H1 (cell line): ENCODE measurements around the gene LRRC23. TPM values are rescaled to one million over a fixed set of nuclear protein-coding genes. Genes with fewer than 3 reads are reported as not detected.

Source experiments
- CTCF ChIA-PET: fragments of 300-600 bp; sonication (Branson Sonifier 250); formaldehyde crosslinking; loops from one replicate; lab custom pipeline; 2021; ENCODE audit not compliant: partially characterized antibody; lab: Charles Lee
- POLR2A ChIA-PET: fragments of 300-600 bp; sonication (Branson Sonifier 250); formaldehyde crosslinking; loops from one replicate; lab custom pipeline; 2021; ENCODE audit warnings: inconsistent platforms; ENCODE audit not compliant: partially characterized antibody; lab: Charles Lee
- DNase-seq, 2 experiments: peaks; one replicate each; pipeline versions ENCODE4 v3.0.0 to v3.0.0-alpha.2; 2010 to 2022; ENCODE audit warnings: low spot score in 2 of 2, low read depth in 1 of 2, mixed read lengths in 1 of 2
- FAIRE-seq: peaks from 2 replicates; lab custom pipeline; 2011; peaks lifted over from hg19 to GRCh38; lab: Jason Lieb, UNC
- H2AFZ ChIP-seq: 2 replicates; pipeline ENCODE4 v1.8.1; 2012; ENCODE audit warnings: low read length, inconsistent platforms
- H2AK5ac ChIP-seq: 2 replicates; pipeline ENCODE4 v1.6.1; 2013; ENCODE audit warnings: low read depth, low read length
- H2BK120ac ChIP-seq: replicated peaks from 2 replicates; pipeline ENCODE3; 2013; ENCODE audit warnings: low read depth, low read length, inconsistent platforms
- H2BK12ac ChIP-seq: 2 replicates; pipeline ENCODE4 v1.6.1; 2013; ENCODE audit warnings: low read depth, low read length
- H2BK15ac ChIP-seq: 2 replicates; pipeline ENCODE4 v1.6.1; 2013; ENCODE audit warnings: low read length
- H2BK20ac ChIP-seq: 2 replicates; pipeline ENCODE4 v1.6.1; 2013; ENCODE audit warnings: low read length
- H2BK5ac ChIP-seq: 2 replicates; pipeline ENCODE4 v1.6.1; 2013; ENCODE audit warnings: low read depth, low read length
- H3K14ac ChIP-seq: 2 replicates; pipeline ENCODE4 v1.6.1; 2013; ENCODE audit warnings: inconsistent platforms; ENCODE audit not compliant: insufficient read length
- H3K18ac ChIP-seq: 2 replicates; pipeline ENCODE4 v1.6.1; 2013; ENCODE audit warnings: low read length; ENCODE audit errors: extremely low read depth
- H3K23ac ChIP-seq: 2 replicates; pipeline ENCODE4 v1.6.1; 2013; ENCODE audit warnings: inconsistent platforms; ENCODE audit not compliant: insufficient read length
- H3K23me2 ChIP-seq: 2 replicates; pipeline ENCODE4 v1.6.1; 2013; ENCODE audit warnings: low read depth, low read length
- H3K27ac ChIP-seq: 2 replicates; pipeline ENCODE4 v1.6.1; 2011; ENCODE audit warnings: low read depth, low read length, inconsistent platforms
- H3K27me3 ChIP-seq, 4 experiments: replicated peaks in 1 of 4; 1 replicate in 1 of 4; 2 replicates in 3 of 4; pipeline versions ENCODE4 v1.6.1 to v1.8.1; 2011 to 2013; ENCODE audit warnings: low read length in 3 of 4, mild to moderate bottlenecking in 3 of 4, inconsistent platforms in 2 of 4, mixed read lengths in 2 of 4, moderate library complexity in 1 of 4; ENCODE audit not compliant: control insufficient read depth in 3 of 4, insufficient read depth in 3 of 4; ENCODE audit errors: extremely low read depth in 1 of 4
- H3K36me3 ChIP-seq, 4 experiments: 2 replicates each; pipeline versions ENCODE4 v1.6.1 to v1.8.1; 2011 to 2013; ENCODE audit warnings: mild to moderate bottlenecking in 4 of 4, low read length in 3 of 4, moderate library complexity in 2 of 4, control low read depth in 1 of 4, inconsistent platforms in 1 of 4; ENCODE audit not compliant: insufficient read depth in 4 of 4, control insufficient read depth in 2 of 4
- H3K4ac ChIP-seq: replicated peaks from 2 replicates; pipeline ENCODE3; 2013; ENCODE audit warnings: low read length, low read depth, mixed read lengths, inconsistent platforms; ENCODE audit not compliant: insufficient read length
- H3K4me1 ChIP-seq, 4 experiments: replicated peaks in 1 of 4; 1 replicate in 1 of 4; 2 replicates in 3 of 4; pipeline versions ENCODE4 v1.6.1 to v1.8.1; 2011 to 2013; ENCODE audit warnings: low read length in 3 of 4, inconsistent platforms in 2 of 4, mixed read lengths in 1 of 4; ENCODE audit not compliant: insufficient read depth in 4 of 4, control insufficient read depth in 3 of 4
- H3K4me2 ChIP-seq, 2 experiments: 2 replicates each; pipeline versions ENCODE4 v1.6.1 to v1.8.1; 2011 to 2013; ENCODE audit warnings: low read depth in 2 of 2, low read length in 2 of 2, control low read depth in 1 of 2, inconsistent platforms in 1 of 2, mild to moderate bottlenecking in 1 of 2; ENCODE audit not compliant: insufficient read depth in 1 of 2
- H3K4me3 ChIP-seq, 4 experiments: fragments of 200-600, 300-600 bp in 1 of 4; sonication (generic), shearing (Covaris generic), sonication (Bioruptor Twin) in 1 of 4; 2 replicates each; pipeline versions ENCODE4 v1.5.1 to v1.8.1; 2011 to 2016; ENCODE audit warnings: low read length in 4 of 4, low read depth in 3 of 4, control low read depth in 2 of 4, inconsistent platforms in 2 of 4, mild to moderate bottlenecking in 2 of 4, mixed read lengths in 1 of 4, moderate library complexity in 1 of 4; ENCODE audit not compliant: insufficient read depth in 2 of 4; ENCODE audit errors: extremely low read depth in 1 of 4
- H3K56ac ChIP-seq: replicated peaks from 2 replicates; pipeline ENCODE3; 2013; ENCODE audit warnings: low read depth, mild to moderate bottlenecking, mixed read lengths, low read length, inconsistent platforms; ENCODE audit not compliant: insufficient read length
- H3K79me1 ChIP-seq: 2 replicates; pipeline ENCODE4 v1.6.1; 2013; ENCODE audit warnings: low read depth, low read length, control low read depth
- H3K79me2 ChIP-seq, 2 experiments: 2 replicates each; pipeline versions ENCODE4 v1.6.1 to v1.8.1; 2012 to 2013; ENCODE audit warnings: low read length in 2 of 2, mild to moderate bottlenecking in 2 of 2, inconsistent platforms in 1 of 2; ENCODE audit not compliant: insufficient read depth in 2 of 2, control insufficient read depth in 1 of 2
- H3K9ac ChIP-seq, 4 experiments: replicated peaks in 1 of 4; 1 replicate in 1 of 4; 2 replicates in 3 of 4; pipeline versions ENCODE4 v1.6.1 to v1.8.1; 2011 to 2013; ENCODE audit warnings: low read depth in 3 of 4, low read length in 3 of 4, control low read depth in 2 of 4, mild to moderate bottlenecking in 2 of 4, moderate library complexity in 2 of 4, inconsistent platforms in 1 of 4; ENCODE audit errors: extremely low read depth in 1 of 4
- H3K9me3 ChIP-seq, 2 experiments: 2 replicates each; pipeline versions ENCODE4 v1.6.1 to v1.8.1; 2012 to 2013; ENCODE audit warnings: mild to moderate bottlenecking in 2 of 2, moderate library complexity in 2 of 2, control low read depth in 1 of 2, inconsistent platforms in 1 of 2, low read depth in 1 of 2, low read length in 1 of 2, mixed read lengths in 1 of 2; ENCODE audit not compliant: insufficient read depth in 2 of 2
- H4K20me1 ChIP-seq, 2 experiments: replicated peaks in 1 of 2; 2 replicates each; pipeline versions ENCODE3 to v1.8.1; 2011 to 2013; ENCODE audit warnings: inconsistent platforms in 2 of 2, low read length in 2 of 2, mild to moderate bottlenecking in 1 of 2; ENCODE audit not compliant: insufficient read depth in 2 of 2, control insufficient read depth in 1 of 2
- H4K5ac ChIP-seq: 2 replicates; pipeline ENCODE4 v1.6.1; 2013; ENCODE audit warnings: low read length, low read depth, mixed read lengths, inconsistent platforms; ENCODE audit not compliant: insufficient read length
- H4K8ac ChIP-seq: 2 replicates; pipeline ENCODE4 v1.8.0; 2013; ENCODE audit warnings: mild to moderate bottlenecking, moderate library complexity, low read length, inconsistent platforms; ENCODE audit not compliant: insufficient read depth; ENCODE audit errors: extremely low read depth
- H4K91ac ChIP-seq: replicated peaks from 2 replicates; pipeline ENCODE3; 2013; ENCODE audit warnings: low read length, mixed read lengths, inconsistent platforms; ENCODE audit not compliant: insufficient read length
- CREB1 ChIP-seq: IDR thresholded peaks from 2 replicates; pipeline ENCODE4 v1.6.1; 2012; ENCODE audit warnings: inconsistent platforms
- KDM4A ChIP-seq: IDR thresholded peaks from one replicate; pipeline ENCODE4 v1.7.1; 2012; ENCODE audit warnings: low read depth, mild to moderate bottlenecking, moderate library complexity, low read length, inconsistent platforms; ENCODE audit not compliant: severe bottlenecking
- SIN3A ChIP-seq, 2 experiments: IDR thresholded peaks in 1 of 2; conservative IDR thresholded peaks in 1 of 2; 2 replicates each; pipeline ENCODE4 v1.6.1; 2011 to 2012; ENCODE audit warnings: low read length in 2 of 2, improper control_type of control experiment in 1 of 2, low read depth in 1 of 2, mild to moderate bottlenecking in 1 of 2
- TAF1 ChIP-seq: IDR thresholded peaks from 2 replicates; pipeline ENCODE4 v1.6.1; 2011; ENCODE audit warnings: mild to moderate bottlenecking, low read depth, low read length
- TBP ChIP-seq: IDR thresholded peaks from 2 replicates; pipeline ENCODE4 v1.6.1; 2011; ENCODE audit warnings: low read depth, low read length, improper control_type of control experiment
- WGBS, 2 experiments: shearing (Covaris generic) in 1 of 2; methylation state at CpG; one replicate each; pipeline versions ENCODE4 v1.1.6 to v1.1.7; 2013 to 2015; ENCODE audit warnings: low lambda C conversion rate in 2 of 2, mixed read lengths in 2 of 2, inconsistent platforms in 1 of 2, low coverage in 1 of 2, missing lambda C conversion rate in 1 of 2; ENCODE audit not compliant: insufficient replicate concordance in 2 of 2, insufficient coverage in 1 of 2, insufficient read length in 1 of 2; ENCODE audit errors: extremely low coverage in 1 of 2, missing lambda C conversion rate in 1 of 2; 5-methylcytosine and 5-hydroxymethylcytosine counted together
- long read RNA-seq, 2 experiments: library from RNA in 1 of 2; library from capped mRNA in 1 of 2; stranded (forward); transcript quantifications; one replicate each; pipeline ENCODE4 v2.0.0, GENCODE V29; 2021; ENCODE audit warnings: inconsistent platforms in 1 of 2
- polyA minus RNA-seq, 3 experiments: library from RNA; depleted of rRNA, polyadenylated mRNA; stranded (reverse); fragments of >200 nt; gene quantifications; 1 replicate in 2 of 3; 2 replicates in 1 of 3; pipeline ENCODE4 v1.2.3, GENCODE V29; 2011
- polyA plus RNA-seq, 7 experiments: library from polyadenylated mRNA; depleted of rRNA in 3 of 7; stranded (reverse) in 5 of 7; unstranded in 2 of 7; fragments of >200 nt in 5 of 7; fragments of 200-250 nt in 2 of 7; gene quantifications; 1 replicate in 5 of 7; 2 replicates in 1 of 7; 4 replicates in 1 of 7; pipeline versions ENCODE4 v1.2.1 to v1.2.3, GENCODE V29; 2011 to 2013; ENCODE audit warnings: missing spikeins in 2 of 7, mixed read lengths in 2 of 7
- total RNA-seq: library from RNA; stranded (reverse); fragmentation: NEBNext Ultra II Directional; extraction: Animal tissue kit (Norgen Biotek cat#: 25700); gene quantifications from 2 replicates; pipeline ENCODE4 v1.2.1, GENCODE V29; 2021

Gene LRRC23, protein sequence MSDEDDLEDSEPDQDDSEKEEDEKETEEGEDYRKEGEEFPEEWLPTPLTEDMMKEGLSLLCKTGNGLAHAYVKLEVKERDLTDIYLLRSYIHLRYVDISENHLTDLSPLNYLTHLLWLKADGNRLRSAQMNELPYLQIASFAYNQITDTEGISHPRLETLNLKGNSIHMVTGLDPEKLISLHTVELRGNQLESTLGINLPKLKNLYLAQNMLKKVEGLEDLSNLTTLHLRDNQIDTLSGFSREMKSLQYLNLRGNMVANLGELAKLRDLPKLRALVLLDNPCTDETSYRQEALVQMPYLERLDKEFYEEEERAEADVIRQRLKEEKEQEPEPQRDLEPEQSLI
- total RNA-seq (2.5 and 2.9 TPM in 2 replicates), polyA plus RNA-seq (2011; rRNA removed) (3.5 and 3.6 TPM in 2 replicates), polyA minus RNA-seq (2011; rRNA and poly(A)+ RNA removed) (2.6 and 4.4 TPM in 2 replicates)
- polyA plus RNA-seq (2011; cell fraction: cytosol; rRNA removed): 5.4 TPM
- polyA plus RNA-seq (2011; cell fraction: nucleus; rRNA removed): 3.6 TPM
- 3.1 to 4.6 TPM (median 3.5 TPM) in 4 replicates for polyA plus RNA-seq (2012, experiment 1 of 2)
- polyA plus RNA-seq (2012, experiment 2 of 2): 2.3 TPM
- polyA plus RNA-seq (2013, experiment 1 of 2): 1.9 TPM
- polyA plus RNA-seq (2013, experiment 2 of 2): 1.9 TPM
- 2.6 TPM for polyA minus RNA-seq (2011; cell fraction: cytosol; rRNA and poly(A)+ RNA removed)
- polyA minus RNA-seq (2011; cell fraction: nucleus; rRNA and poly(A)+ RNA removed): 2.8 TPM
- long read RNA-seq, experiment 1, partial matches to known transcripts: 1 of 1 reads
- long read RNA-seq, experiment 1, other reads (novel, unspliced or antisense): 0 of 1 reads
- long read RNA-seq, experiment 2, partial matches to known transcripts: 1 of 3 reads
- long read RNA-seq, experiment 2, other reads (novel, unspliced or antisense): 0 of 3 reads

DNA sequence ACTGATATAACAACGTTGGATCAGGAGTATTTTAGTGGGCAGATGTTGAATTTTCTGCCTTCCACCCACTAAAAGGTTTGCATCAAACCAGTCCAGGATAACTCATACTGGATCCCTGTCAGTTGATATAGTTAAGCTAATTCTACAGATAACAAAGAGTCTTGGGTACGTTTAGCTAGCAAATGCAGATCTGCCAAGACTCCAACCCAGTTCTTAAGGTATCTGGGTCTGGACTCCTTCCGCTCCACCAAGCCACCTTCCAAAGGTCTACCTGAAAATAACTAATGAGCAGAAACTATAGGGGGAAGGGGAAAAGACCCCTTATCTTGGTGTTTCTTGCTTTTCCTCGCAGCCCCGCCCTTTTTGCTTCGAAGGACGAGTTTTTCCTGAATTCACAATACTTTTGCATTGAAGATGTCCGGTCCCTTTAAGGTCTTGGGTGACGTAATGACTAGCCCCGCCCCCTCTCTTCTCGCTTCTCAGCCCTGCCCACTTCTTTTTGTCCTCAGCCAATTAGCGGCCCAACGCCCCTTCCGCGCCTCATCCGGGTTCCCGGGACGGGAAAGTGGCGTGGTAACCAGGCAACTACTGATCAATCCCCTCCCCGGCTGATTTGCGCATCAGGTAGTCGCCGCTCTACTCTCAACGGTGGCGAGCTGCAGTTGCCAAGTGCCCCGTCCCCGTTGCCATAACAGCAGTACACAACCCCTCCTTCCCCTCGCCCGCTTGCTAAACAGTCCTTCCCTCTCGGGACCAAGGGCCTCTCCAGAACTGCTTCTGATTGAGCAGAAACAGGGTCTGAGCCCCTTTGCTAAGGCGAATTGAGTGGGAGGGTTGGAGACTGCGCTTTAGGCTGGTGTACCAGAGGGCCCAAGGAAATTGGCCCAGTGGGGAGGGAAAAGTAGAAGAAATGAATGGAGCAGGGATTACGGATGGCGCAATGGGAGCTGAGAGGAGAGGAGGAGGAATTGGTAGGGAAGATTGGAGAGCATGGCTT lies at the start of gene LRRC23:
TSS of gene LRRC23 (plus strand) at position 543 of the 997 bp plus-strand sequence. CDS start 812 bp downstream, outside the sequence.
- peak within 1 kb of the TSS; percentile 36 for H2BK5ac ChIP-seq
- no peak within 1 kb of the TSS for H3K56ac ChIP-seq
- H3K4ac ChIP-seq: no peak within 1 kb of the TSS
- H2BK20ac ChIP-seq: no peak within 1 kb of the TSS
- WGBS, 2 experiments: 11% methylated on average over 28 of the region's 34 CpGs; no CpG with 5 or more reads in 1 of the 2 experiments
- CTCF ChIA-PET: interaction anchor here (0.6 to 13.0 kb wide), 9 partner anchors 13 to 151 kb away, joined by 3 to 74 read pairs (median 6); partner anchors contain the start of genes ATN1, ENO2 and SPSB2
- H3K36me3 ChIP-seq: no peaks in the 10 kb centered on the region
- no peak within 1 kb of the TSS for H3K14ac ChIP-seq
- peak; percentile 96 to 98 for DNase-seq
- no peak within 1 kb of the TSS for H4K91ac ChIP-seq
- H3K23me2 ChIP-seq: peaks cover 3% of the 10 kb centered on the region; the same call in 1 of the 2 replicates
- peak within 1 kb of the TSS in 3 of 4 experiments; percentile 60 to 77 (median 76); a peak in 6 of 7 replicates for H3K9ac ChIP-seq
- H3K79me2 ChIP-seq: no peaks in the 10 kb centered on the region
- no peak within 1 kb of the TSS for H4K8ac ChIP-seq
- peak; percentile 96 for FAIRE-seq
- no peaks in the 10 kb centered on the region for H3K79me1 ChIP-seq
- 0 out of 2 replicates have a peak within 1 kb of the TSS, but pooled peaks have one; percentile 20 for H2BK12ac ChIP-seq
- H3K9me3 ChIP-seq: no peaks in the 10 kb centered on the region
- no peaks in the 10 kb centered on the region for H4K20me1 ChIP-seq
- H3K4me3 ChIP-seq: peak within 1 kb of the TSS; percentile 46 to 64 (median 52)
- no peak within 1 kb of the TSS for H3K23ac ChIP-seq
- H2BK120ac ChIP-seq: no peak within 1 kb of the TSS
- no peak within 1 kb of the TSS for H2AK5ac ChIP-seq
- H3K27me3 ChIP-seq: peaks cover 0 to 4% (median 0%) of the 10 kb centered on the region in 4 experiments; a peak in 4 of 7 replicates
- peak within 1 kb of the TSS; percentile 40 for H4K5ac ChIP-seq
- POLR2A ChIA-PET: interaction anchor here (0.7 to 39.6 kb wide), 11 partner anchors 9 to 144 kb away, joined by 3 to 1027 read pairs (median 18); partner anchors contain the start of genes ATN1, C12orf57, ENO2 and PTPN6
- peak within 1 kb of the TSS; percentile 22; the same call in 1 of the 2 replicates for H2BK15ac ChIP-seq
- peak within 1 kb of the TSS; percentile 84 to 95 for H3K4me2 ChIP-seq
- peak within 1 kb of the TSS; percentile 19; the same call in 1 of the 2 replicates for H3K18ac ChIP-seq
- peaks cover 3 to 12% (median 11%) of the 10 kb centered on the region in 4 experiments; a peak in 5 of 7 replicates for H3K4me1 ChIP-seq
- peak within 1 kb of the TSS; percentile 76 for H3K27ac ChIP-seq
- peak within 1 kb of the TSS; percentile 60 for H2AFZ ChIP-seq
- TF ChIP-seq SIN3A (conservative IDR thresholded peaks at IDR 0.05 in 1 of 2, IDR thresholded peaks at IDR 0.05 in 1 of 2; ENCODE audit: low read depth in 1 of 2, low read length in 2 of 2) (peak; percentile 95 to 99), CREB1 (peak; percentile 77), TAF1 (peak; percentile 48; the same call in 1 of the 2 replicates), KDM4A (peak; percentile 35), TBP (peak; percentile 51; the same call in 1 of the 2 replicates)
